GM08714 (cell line): ENCODE data around the gene ARHGAP6.
"Not testable (repeated sequence)": the region's sequence is repeated elsewhere in the genome, so short reads cannot be mapped to it uniquely, and the experiment has no call there.

Experiments
- H3K4me3 ChIP-seq: fragments of 200-500 bp; sonication (Bioruptor generic); 2 replicates; pipeline ENCODE4 v1.5.1; 2014; ENCODE audit warnings: mild to moderate bottlenecking, low read length, inconsistent platforms
- ZNF274 ChIP-seq: IDR thresholded peaks from 2 replicates; pipeline ENCODE4 v1.6.1; 2012; ENCODE audit warnings: mild to moderate bottlenecking, low read depth, low read length

Gene ARHGAP6

DNA sequence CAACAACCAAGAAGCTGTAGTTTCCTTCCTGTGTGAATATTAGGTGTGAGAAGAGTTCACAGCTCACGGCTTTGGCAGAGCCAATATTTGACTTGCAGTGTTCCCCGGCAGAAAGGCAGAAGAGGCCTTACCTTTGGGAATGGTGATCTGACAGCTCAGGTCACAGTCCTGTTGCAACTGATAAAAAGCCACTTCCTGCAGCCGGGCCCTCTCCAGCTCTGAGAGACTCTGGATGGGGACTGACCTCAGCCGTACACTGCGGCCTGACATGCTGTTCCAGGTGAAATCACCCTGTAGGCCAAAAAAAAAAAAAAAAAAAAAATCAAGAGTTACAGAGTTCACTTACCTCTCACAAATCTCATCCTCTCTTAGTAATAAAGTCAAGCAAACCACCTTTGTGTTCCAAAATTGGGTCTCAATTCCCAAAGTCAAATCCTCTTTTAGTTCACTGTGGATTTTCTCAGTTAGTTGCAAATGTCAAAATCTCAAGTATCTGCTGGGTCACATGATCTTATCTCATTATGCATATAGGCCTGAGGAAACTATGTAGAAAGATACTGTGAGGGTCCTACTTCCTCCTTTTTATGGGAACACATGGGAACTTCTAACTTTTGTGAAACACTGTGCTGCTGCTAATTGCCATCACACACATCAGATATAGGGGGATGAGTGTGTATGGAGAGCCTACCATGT, 411.2 kb downstream of the ARHGAP6 start:
- H3K4me3 ChIP-seq = no peak overlapping the region
- no peak for TF ChIP-seq ZNF274

DNA sequence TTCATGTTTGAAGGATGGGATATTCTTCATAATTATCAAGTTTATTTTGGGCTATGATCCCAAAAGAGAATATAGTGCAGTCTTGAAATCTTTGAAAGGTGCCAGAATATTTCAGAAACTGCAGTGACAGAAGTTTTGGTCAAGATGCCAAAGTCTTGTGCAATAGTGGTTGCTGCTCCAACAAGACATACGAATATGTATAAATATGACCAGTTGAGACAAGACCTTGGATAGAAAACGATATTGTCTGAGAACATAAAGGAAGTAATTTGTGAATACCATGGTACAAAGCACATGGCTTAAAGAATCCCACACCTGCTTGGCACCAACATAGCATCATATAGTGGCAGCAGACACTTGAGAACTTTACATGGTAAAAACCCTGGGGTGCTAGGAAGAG, 421.1 kb downstream of the ARHGAP6 start:
- H3K4me3 ChIP-seq = no peak overlapping the region
- TF ChIP-seq ZNF274 = no peak

DNA sequence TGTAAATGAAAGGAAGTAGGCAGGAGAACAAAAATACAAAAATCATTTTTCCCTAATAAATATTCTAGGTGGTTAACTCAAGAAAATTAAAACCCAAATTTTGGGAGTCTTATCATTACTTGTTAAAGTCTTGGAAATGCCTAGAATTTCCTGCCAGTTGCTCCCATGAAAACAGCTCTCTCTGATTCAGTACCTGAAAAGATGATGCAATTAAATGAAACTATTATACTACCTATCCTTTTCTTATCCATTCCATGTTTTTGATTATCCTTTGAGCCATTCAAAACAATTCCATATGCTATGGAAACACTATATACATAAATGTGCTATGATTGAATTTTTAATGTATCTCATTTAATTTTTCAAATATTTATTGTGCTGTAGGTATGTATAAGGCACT, 423.0 kb downstream of the ARHGAP6 start:
- TF ChIP-seq ZNF274 = no peak

DNA sequence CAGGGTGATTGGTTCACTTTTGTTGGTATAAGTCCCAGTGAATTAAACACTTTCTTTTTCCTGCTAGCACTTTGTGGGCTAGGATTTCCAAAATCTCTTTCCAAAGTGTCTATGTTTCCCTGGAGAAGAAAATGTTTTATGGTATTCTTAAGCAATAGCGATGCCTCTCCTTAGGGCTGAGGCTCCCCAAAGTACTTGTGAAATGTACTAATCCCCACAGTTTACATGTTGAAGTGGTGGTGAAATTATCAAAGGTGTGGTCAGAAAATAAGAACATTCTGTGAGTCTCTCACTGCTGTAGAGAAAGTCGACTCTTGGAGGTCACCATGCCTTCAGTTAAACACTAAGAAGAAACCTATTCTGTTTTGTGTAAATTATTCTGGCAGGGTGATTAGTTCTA, 424.0 kb downstream of the ARHGAP6 start:
- no peak overlapping the region for H3K4me3 ChIP-seq
- TF ChIP-seq ZNF274 = no peak

More for the DNA sequence above, 423.0 kb downstream of the ARHGAP6 start:
- H3K4me3 ChIP-seq = no peak overlapping the region

- no peak overlapping the region for H3K4me3 ChIP-seq
- TF ChIP-seq ZNF274 = no peak
These were observed 426.5 kb downstream of the ARHGAP6 start for GRCh38 chrX:11239230-11239629.

DNA sequence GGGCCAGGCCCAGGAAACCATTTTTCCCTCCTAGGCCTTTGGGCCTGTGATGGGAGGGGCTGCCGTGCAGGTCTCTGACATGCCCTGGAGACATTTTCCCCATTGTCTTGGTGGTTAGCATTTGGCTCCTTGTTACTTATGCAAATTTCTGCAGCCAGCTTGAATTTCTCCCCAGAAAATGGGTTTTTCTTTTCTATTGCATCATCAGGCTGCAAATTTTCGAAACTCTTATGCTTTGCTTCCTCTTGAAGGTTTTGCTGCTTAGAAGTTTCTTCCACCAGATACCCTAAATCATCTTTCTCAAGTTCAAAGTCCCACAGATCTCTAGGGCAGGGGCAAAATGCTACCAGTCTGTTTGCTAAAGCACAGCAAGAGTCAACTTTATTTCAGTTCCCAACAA, 430.3 kb downstream of the ARHGAP6 start:
- not testable (repeated sequence) for H3K4me3 ChIP-seq

DNA sequence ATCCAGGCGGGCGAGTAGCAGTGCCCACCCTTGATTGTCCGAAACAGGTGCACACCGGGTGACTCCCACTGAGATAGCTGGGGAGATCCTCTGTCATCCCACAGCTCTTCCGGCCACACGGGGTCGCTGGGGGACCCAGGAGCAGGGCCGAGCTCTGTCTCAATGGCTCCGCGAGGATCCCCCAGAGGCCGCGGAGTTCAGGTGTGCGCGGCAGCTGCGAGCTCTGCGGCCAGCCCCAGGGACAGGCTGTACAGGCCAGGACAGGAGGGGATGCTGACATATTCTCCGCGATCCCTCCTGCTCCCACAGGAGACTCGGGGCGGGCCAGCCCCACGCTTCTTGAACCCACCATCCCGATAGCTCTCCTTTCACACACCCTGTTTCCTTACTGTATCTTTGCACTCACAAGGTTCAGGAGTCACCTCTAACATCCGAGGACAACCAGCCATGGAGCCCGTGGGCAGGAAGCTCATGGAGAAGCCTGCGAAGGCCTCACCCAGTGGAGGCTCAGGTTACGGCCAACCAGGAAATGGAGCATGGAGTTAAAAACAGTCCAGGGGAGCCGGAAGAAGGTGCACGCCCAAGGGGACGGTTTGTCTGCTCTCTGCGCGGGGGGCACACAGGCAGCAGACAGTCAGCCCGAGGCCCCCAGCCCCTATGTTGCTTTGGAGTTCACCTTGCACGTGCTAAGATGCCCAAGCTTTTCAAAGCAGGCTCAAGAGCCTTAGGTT, 450.4 kb downstream of the ARHGAP6 start:
- no peak overlapping the region for H3K4me3 ChIP-seq
- no peak for TF ChIP-seq ZNF274

DNA sequence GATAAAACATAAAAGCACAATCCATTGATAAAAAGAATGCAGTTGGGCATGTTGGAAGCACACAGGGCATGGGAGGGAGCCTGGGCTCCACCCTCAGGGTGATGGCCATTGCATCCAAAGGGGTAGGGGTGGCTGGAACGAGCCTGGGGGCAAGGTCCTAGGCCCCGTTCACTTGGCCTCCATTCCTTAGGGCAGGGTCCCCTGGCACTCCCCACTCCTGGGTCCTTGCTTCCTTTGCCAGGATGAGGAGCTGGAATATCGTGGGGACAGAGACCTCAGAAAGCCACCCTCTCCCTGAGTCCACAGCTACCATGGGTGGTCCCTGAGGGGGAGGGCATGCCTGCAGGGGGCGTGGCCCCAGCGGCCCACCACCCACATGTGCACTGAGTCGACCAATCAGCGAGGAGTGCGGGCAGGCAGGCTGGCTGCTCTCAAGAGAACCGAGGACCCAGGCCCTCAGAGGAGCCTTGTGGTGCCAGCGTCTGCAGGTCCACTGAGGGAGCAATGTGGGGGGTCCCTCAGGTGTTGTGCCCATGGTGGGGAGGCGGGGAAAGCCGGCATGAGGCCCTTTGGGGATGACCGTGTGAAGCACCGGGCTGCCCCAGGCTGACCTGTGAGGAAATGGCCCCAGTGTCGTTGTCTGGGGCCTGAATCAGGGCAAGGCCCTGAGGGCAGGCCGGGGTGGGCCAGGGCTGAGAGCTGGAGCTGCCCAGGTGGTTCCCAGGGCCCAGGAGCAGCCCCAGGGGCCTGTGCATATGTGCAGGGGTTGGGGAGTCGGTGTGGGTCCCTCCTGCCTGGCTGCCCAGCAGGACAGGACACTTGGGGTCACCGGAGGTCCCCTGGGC, 451.2 kb downstream of the ARHGAP6 start:
- no peak for TF ChIP-seq ZNF274
- no peak overlapping the region for H3K4me3 ChIP-seq

DNA sequence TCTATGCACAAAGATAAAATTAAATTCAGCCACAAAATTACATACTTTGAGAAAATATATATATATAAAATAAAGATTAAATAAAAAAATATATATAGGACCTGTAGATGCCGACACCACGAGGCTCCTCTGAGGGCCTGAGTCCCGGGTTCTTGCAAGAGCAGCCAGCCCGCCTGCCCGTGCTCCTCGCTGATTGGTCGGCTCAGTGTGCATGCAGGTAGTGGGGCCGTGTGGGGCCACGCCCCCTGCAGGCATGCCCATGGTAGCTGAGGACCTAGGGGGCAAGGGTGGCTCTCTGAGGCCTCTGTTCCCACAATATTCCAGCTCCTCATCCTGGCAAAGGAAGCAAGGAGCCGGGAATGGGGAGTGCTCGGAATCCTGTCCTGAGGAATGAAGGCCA, 453.0 kb downstream of the ARHGAP6 start:
- TF ChIP-seq ZNF274 = no peak
- no peak overlapping the region for H3K4me3 ChIP-seq

GRCh38 chrX:11210415-11210801, 455.3 kb downstream of the ARHGAP6 start:
- no peak for TF ChIP-seq ZNF274
- H3K4me3 ChIP-seq = no peak overlapping the region

- TF ChIP-seq ZNF274 = no peak
- H3K4me3 ChIP-seq = no peak overlapping the region
These were observed 455.8 kb downstream of the ARHGAP6 start for GRCh38 chrX:11209798-11210414.

GRCh38 chrX:11206716-11207115, 459.0 kb downstream of the ARHGAP6 start:
- TF ChIP-seq ZNF274 = no peak
- H3K4me3 ChIP-seq = no peak overlapping the region

DNA sequence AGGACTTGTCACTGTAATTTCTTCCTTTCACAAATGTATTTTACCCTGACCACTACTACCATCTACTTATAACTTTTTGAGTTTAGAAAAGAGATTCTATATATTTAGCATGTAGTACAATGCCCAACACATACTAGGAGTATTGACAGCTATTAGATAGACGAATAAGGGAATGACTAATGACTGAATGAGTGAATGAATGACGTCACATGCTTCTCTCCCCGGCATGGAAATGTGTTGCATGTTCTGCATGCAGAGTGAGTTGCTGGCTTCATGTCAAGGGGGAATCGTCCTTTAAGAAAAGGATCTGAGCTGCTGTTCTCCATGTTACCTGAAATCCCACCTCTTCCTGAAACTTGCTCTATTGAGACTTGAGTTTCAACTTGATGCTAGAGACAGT, 459.9 kb downstream of the ARHGAP6 start:
- no peak overlapping the region for H3K4me3 ChIP-seq
- no peak for TF ChIP-seq ZNF274

GRCh38 chrX:11197671-11198070, 468.0 kb downstream of the ARHGAP6 start:
- no peak for TF ChIP-seq ZNF274

More at GRCh38 chrX:11197671-11198070, 468.0 kb downstream of the ARHGAP6 start:
- no peak overlapping the region for H3K4me3 ChIP-seq
